ENCODE measurements around the gene APOA4. TPM values are rescaled to one million over a fixed set of nuclear protein-coding genes. Genes with fewer than 3 reads are reported as not detected.

The APOA4 gene
- total and polyA plus RNA-seq, 2 of the 13 experiments (the other 11 are each of a cell fraction or from before 2014, with no cell fraction given) = 3.8 to 7.2 TPM

DNA sequence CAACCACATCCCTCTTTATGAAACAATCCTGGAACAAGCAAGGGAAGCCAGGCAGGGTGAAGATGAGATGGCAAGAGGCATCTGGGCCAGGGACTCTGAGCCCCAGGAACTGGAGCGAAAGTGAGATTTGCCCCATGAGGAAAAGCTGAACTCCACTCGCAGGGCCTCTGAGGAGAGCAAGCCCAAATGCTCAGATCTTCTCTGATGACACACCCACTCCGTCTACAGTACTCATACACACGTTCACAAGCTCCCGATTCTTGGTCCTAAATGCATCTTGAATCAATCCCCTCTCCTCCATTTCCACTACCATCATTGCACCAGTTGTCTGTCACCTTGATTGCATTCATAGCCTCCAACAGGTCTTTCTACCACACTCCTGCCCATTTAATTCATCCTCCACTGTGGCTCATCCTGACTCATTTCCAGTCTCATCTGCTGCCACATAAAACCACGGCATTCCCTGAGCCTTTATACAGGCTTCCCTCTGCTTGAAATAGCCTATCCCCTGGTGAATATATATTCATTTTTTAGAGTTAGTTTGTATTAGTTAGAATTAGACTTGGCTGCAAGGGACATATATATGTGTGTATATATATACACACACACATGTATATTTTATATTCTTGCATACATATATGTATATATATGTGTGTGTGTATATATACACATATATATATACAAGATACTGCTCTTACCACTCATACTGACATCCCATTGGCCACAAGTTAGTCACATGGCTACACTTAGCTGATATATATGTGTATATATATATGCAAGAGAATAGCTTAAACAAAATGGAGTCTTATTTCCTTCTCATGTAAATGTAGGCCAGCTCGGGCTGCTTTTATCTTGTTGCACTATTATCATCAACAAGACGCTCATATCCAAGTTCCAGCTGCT, 30.0 kb downstream of the APOA4 start (continued):
- TF ChIP-seq ZNF407 (CRISPR knock-in tag; IDR thresholded peaks at IDR 0.05; ENCODE audit: not compliant biosample characterization) = no peak
- no peak for TF ChIP-seq ZMYM2 (CRISPR knock-in tag; IDR thresholded peaks at IDR 0.05)
- TF ChIP-seq GZF1 (CRISPR knock-in tag; IDR thresholded peaks at IDR 0.05) = no peak
- TF ChIP-seq ZBTB3 (CRISPR knock-in tag; IDR thresholded peaks at IDR 0.05; ENCODE audit: borderline replicate concordance, low read depth) = no peak
- no peak for TF ChIP-seq ARNTL (CRISPR knock-in tag; IDR thresholded peaks at IDR 0.05)
- TF ChIP-seq NFE2L1 (CRISPR knock-in tag; IDR thresholded peaks at IDR 0.05; ENCODE audit: borderline replicate concordance) = no peak
- TF ChIP-seq DMAP1 (CRISPR knock-in tag; IDR thresholded peaks at IDR 0.05) = no peak

All from HepG2 (cell line).